HEK293 (cell line): ENCODE results near the gene ACSS2.

Experiments
- CTCF ChIA-PET: fragments of 350-600 bp; formaldehyde crosslinking; extraction: SDS; loops from one replicate; lab custom pipeline; 2021; ENCODE audit warnings: antibody characterized with exemption; lab: Yijun Ruan, JAX
- POLR2A ChIA-PET: fragments of 300-600 bp; formaldehyde crosslinking; extraction: SDS; loops from one replicate; lab custom pipeline; 2020; ENCODE audit warnings: antibody characterized with exemption, inconsistent platforms; lab: Yijun Ruan, JAX
- H3K27ac ChIP-seq: fragments of 200-500 bp; sonication (Bioruptor generic); 2 replicates; pipeline ENCODE4 v1.5.1; 2014; ENCODE audit warnings: low read depth, low read length, control low read depth, inconsistent platforms; ENCODE audit errors: extremely low read depth
- H3K36me3 ChIP-seq, 2 experiments: fragments of 200-500 bp in 1 of 2; sonication (Bioruptor generic) in 1 of 2; 1 replicate in 1 of 2; 2 replicates in 1 of 2; pipeline ENCODE4 v1.5.1; 2014 to 2017; ENCODE audit warnings: inconsistent platforms in 2 of 2, low read length in 2 of 2; ENCODE audit not compliant: control insufficient read depth in 2 of 2, insufficient read depth in 1 of 2
- H3K4me1 ChIP-seq: fragments of 200-500 bp; sonication (Bioruptor generic); 2 replicates; pipeline ENCODE4 v1.5.1; 2014; ENCODE audit warnings: mild to moderate bottlenecking, low read length, inconsistent platforms; ENCODE audit not compliant: control insufficient read depth, insufficient read depth
- H3K4me3 ChIP-seq: 2 replicates; pipeline ENCODE4 v1.5.1; 2011; ENCODE audit warnings: low read depth, mild to moderate bottlenecking, control low read depth, low read length, moderate library complexity
- H3K9me3 ChIP-seq: fragments of 200-500 bp; sonication (Bioruptor generic); 2 replicates; pipeline ENCODE4 v1.5.1; 2014; ENCODE audit warnings: low read depth, low read length, inconsistent platforms; ENCODE audit not compliant: control insufficient read depth, insufficient read depth
- GLI4 ChIP-seq: fragments of 450-650 bp; formaldehyde crosslinking; IDR thresholded peaks from 2 replicates; pipeline ENCODE4 v1.5.1; 2016; ENCODE audit warnings: missing biosample characterization, missing genetic modification characterization
- GLIS2 ChIP-seq: fragments of 450-650 bp; formaldehyde crosslinking; IDR thresholded peaks from 2 replicates; pipeline ENCODE4 v1.5.1; 2016; ENCODE audit warnings: missing biosample characterization, missing genetic modification characterization
- PATZ1 ChIP-seq: fragments of 450-650 bp; formaldehyde crosslinking; IDR thresholded peaks from 2 replicates; pipeline ENCODE4 v1.5.1; 2016; ENCODE audit warnings: missing biosample characterization, missing genetic modification characterization
- PRDM1 ChIP-seq: fragments of 450-650 bp; formaldehyde crosslinking; IDR thresholded peaks from 2 replicates; pipeline ENCODE4; 2016; ENCODE audit warnings: missing biosample characterization, missing genetic modification characterization
- PRDM10 ChIP-seq: fragments of 450-650 bp; formaldehyde crosslinking; IDR thresholded peaks from 2 replicates; pipeline ENCODE4 v1.5.1; 2016; ENCODE audit warnings: missing biosample characterization, missing genetic modification characterization
- TCF7L2 ChIP-seq: IDR thresholded peaks from 2 replicates; pipeline ENCODE4 v1.6.1; 2011; ENCODE audit warnings: low read depth, mild to moderate bottlenecking, inconsistent platforms, low read length, moderate library complexity, borderline replicate concordance
- YY1 ChIP-seq: fragments of 450-650 bp; formaldehyde crosslinking; IDR thresholded peaks from 2 replicates; pipeline ENCODE4 v1.5.1; 2018; ENCODE audit warnings: missing biosample characterization, missing genetic modification characterization
- ZBTB17 ChIP-seq: fragments of 450-650 bp; formaldehyde crosslinking; IDR thresholded peaks from 2 replicates; pipeline ENCODE4 v1.5.1; 2016; ENCODE audit warnings: missing biosample characterization, missing genetic modification characterization
- ZBTB26 ChIP-seq: fragments of 450-650 bp; formaldehyde crosslinking; optimal IDR thresholded peaks from 2 replicates; pipeline ENCODE3; 2016; ENCODE audit warnings: missing biosample characterization, mild to moderate bottlenecking, missing genetic modification characterization
- ZNF16 ChIP-seq: fragments of 450-650 bp; formaldehyde crosslinking; IDR thresholded peaks from 2 replicates; pipeline ENCODE4 v1.5.1; 2016; ENCODE audit warnings: low read depth, missing biosample characterization, missing genetic modification characterization
- ZNF248 ChIP-seq: fragments of 450-650 bp; formaldehyde crosslinking; IDR thresholded peaks from 2 replicates; pipeline ENCODE4 v1.5.1; 2017; ENCODE audit warnings: missing biosample characterization, missing genetic modification characterization
- ZNF280C ChIP-seq: fragments of 450-650 bp; formaldehyde crosslinking; IDR thresholded peaks from 2 replicates; pipeline ENCODE4 v1.5.1; 2016; ENCODE audit warnings: missing biosample characterization, missing genetic modification characterization
- ZNF354C ChIP-seq: fragments of 450-650 bp; formaldehyde crosslinking; IDR thresholded peaks from 2 replicates; pipeline ENCODE4 v1.5.1; 2016; ENCODE audit warnings: missing biosample characterization, missing genetic modification characterization, low read depth, borderline replicate concordance
- ZNF366 ChIP-seq: fragments of 450-650 bp; formaldehyde crosslinking; conservative IDR thresholded peaks from 2 replicates; pipeline ENCODE4 v1.5.1; 2016; ENCODE audit warnings: missing biosample characterization, missing genetic modification characterization
- ZNF530 ChIP-seq: fragments of 450-650 bp; formaldehyde crosslinking; IDR thresholded peaks from 2 replicates; pipeline ENCODE4 v1.5.1; 2016; ENCODE audit warnings: low read depth, missing biosample characterization, missing genetic modification characterization
- ZNF548 ChIP-seq: fragments of 450-650 bp; formaldehyde crosslinking; IDR thresholded peaks from 2 replicates; pipeline ENCODE4 v1.5.1; 2016; ENCODE audit warnings: missing biosample characterization, missing genetic modification characterization
- ZNF549 ChIP-seq: fragments of 450-650 bp; IDR thresholded peaks from 2 replicates; pipeline ENCODE4 v1.5.1; 2018; ENCODE audit warnings: missing biosample characterization, missing genetic modification characterization, mild to moderate bottlenecking, inconsistent platforms, moderate library complexity
- ZNF571 ChIP-seq: fragments of 450-650 bp; formaldehyde crosslinking; IDR thresholded peaks from 2 replicates; pipeline ENCODE4 v1.5.0; 2017; ENCODE audit warnings: missing biosample characterization, missing genetic modification characterization
- ZNF629 ChIP-seq: fragments of 450-650 bp; formaldehyde crosslinking; IDR thresholded peaks from 2 replicates; pipeline ENCODE4 v1.5.1; 2017; ENCODE audit warnings: missing biosample characterization, missing genetic modification characterization
- ZNF791 ChIP-seq: fragments of 450-650 bp; formaldehyde crosslinking; IDR thresholded peaks from 2 replicates; pipeline ENCODE4 v1.5.1; 2016; ENCODE audit warnings: missing biosample characterization, missing genetic modification characterization
- ZNF830 ChIP-seq: fragments of 450-650 bp; IDR thresholded peaks from 2 replicates; pipeline ENCODE4 v1.5.0; 2018; ENCODE audit warnings: missing biosample characterization, missing genetic modification characterization, low read depth, mild to moderate bottlenecking, moderate library complexity
- TF ChIP-seq, protein P1 (sequence below): fragments of 450-650 bp; formaldehyde crosslinking; IDR thresholded peaks from 2 replicates; pipeline ENCODE4 v1.5.1; 2017; ENCODE audit warnings: missing biosample characterization, missing genetic modification characterization
- TF ChIP-seq, protein P2 (sequence below): fragments of 450-650 bp; formaldehyde crosslinking; IDR thresholded peaks from 2 replicates; pipeline ENCODE4 v1.5.1; 2017; ENCODE audit warnings: missing biosample characterization, missing genetic modification characterization

Gene ACSS2

GRCh38 chr20:34842143-34842542, 34.3 kb upstream of the ACSS2 start:
- POLR2A ChIA-PET, result no interaction called here
- CTCF ChIA-PET, result no interaction called here
- peak; percentile 18; the same call in 1 of the 2 replicates for TF ChIP-seq ZBTB17
- peak; percentile 79 for TF ChIP-seq ZNF366 (tag by site-specific recombination)
- peak; percentile 98 for TF ChIP-seq PRDM1
- TF ChIP-seq, protein P1, sequence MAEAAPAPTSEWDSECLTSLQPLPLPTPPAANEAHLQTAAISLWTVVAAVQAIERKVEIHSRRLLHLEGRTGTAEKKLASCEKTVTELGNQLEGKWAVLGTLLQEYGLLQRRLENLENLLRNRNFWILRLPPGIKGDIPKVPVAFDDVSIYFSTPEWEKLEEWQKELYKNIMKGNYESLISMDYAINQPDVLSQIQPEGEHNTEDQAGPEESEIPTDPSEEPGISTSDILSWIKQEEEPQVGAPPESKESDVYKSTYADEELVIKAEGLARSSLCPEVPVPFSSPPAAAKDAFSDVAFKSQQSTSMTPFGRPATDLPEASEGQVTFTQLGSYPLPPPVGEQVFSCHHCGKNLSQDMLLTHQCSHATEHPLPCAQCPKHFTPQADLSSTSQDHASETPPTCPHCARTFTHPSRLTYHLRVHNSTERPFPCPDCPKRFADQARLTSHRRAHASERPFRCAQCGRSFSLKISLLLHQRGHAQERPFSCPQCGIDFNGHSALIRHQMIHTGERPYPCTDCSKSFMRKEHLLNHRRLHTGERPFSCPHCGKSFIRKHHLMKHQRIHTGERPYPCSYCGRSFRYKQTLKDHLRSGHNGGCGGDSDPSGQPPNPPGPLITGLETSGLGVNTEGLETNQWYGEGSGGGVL (tag by site-specific recombination), result peak; percentile 51; the same call in 1 of the 2 replicates
- TF ChIP-seq TCF7L2, result no peak
- TF ChIP-seq, protein P2, sequence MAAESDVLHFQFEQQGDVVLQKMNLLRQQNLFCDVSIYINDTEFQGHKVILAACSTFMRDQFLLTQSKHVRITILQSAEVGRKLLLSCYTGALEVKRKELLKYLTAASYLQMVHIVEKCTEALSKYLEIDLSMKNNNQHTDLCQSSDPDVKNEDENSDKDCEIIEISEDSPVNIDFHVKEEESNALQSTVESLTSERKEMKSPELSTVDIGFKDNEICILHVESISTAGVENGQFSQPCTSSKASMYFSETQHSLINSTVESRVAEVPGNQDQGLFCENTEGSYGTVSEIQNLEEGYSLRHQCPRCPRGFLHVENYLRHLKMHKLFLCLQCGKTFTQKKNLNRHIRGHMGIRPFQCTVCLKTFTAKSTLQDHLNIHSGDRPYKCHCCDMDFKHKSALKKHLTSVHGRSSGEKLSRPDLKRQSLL (tag by site-specific recombination), result no peak
- no peak overlapping the region for H3K4me3 ChIP-seq
- H3K4me1 ChIP-seq, result no peaks in the 10 kb centered on the region
- no peak overlapping the region for H3K27ac ChIP-seq
- H3K36me3 ChIP-seq, result peaks cover 0 to 12% of the 10 kb centered on the region in 2 experiments; a peak in 1 of 3 replicates
- H3K9me3 ChIP-seq, result no peaks in the 10 kb centered on the region

DNA sequence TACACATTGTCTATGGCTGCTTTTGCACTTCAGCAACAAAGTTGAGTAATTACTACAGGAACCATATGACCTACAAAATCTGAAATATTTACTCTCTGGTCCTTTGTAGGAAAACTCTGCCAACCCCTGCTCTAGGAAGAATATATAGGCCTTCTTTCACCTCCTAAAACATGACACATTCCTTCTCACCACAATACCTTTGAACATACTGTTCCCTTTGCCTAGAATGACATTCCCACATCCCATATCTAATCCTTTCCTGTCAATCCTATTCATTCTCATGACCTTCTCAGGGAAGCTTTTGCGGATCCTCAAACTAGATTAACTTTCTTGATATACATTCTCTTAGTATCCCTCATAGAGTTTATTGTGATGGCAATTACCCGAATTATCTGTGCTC, 33.0 kb upstream of the ACSS2 start:
- CTCF ChIA-PET, result no interaction called here
- Histone ChIP-seq H3K4me3 (no peak overlapping the region), H3K36me3 (peaks cover 0 to 19% of the 10 kb centered on the region in 2 experiments; a peak in 1 of 3 replicates), H3K9me3 (no peaks in the 10 kb centered on the region), H3K4me1 (no peaks in the 10 kb centered on the region), H3K27ac (no peak overlapping the region)
- POLR2A ChIA-PET, result no interaction called here
- no peak for TF ChIP-seq ZNF571
- no peak for TF ChIP-seq ZBTB26 (tag by site-specific recombination)
- TF ChIP-seq GLI4 (tag by site-specific recombination), result no peak
- TF ChIP-seq ZNF548 (tag by site-specific recombination), result no peak
- no peak for TF ChIP-seq YY1
- no peak for TF ChIP-seq PATZ1 (tag by site-specific recombination)
- TF ChIP-seq ZNF530, result no peak
- TF ChIP-seq ZNF791 (tag by site-specific recombination), result no peak
- TF ChIP-seq ZNF830 (tag by site-specific recombination), result no peak
- TF ChIP-seq ZNF629 (tag by site-specific recombination), result no peak
- no peak for TF ChIP-seq ZNF280C (tag by site-specific recombination)
- no peak for TF ChIP-seq ZNF16 (tag by site-specific recombination)
- no peak for TF ChIP-seq ZNF248 (tag by site-specific recombination)
- no peak for TF ChIP-seq PRDM10 (tag by site-specific recombination)
- TF ChIP-seq GLIS2 (tag by site-specific recombination), result no peak
- no peak for TF ChIP-seq ZNF549 (tag by site-specific recombination)
- TF ChIP-seq ZNF354C (tag by site-specific recombination), result no peak
